Placental epithelial cell (primary cell): Measurements from ENCODE around the gene FRMD6. TPM values are rescaled to one million over a fixed set of nuclear protein-coding genes. Genes with fewer than 3 reads are reported as not detected.

Source experiments
- small RNA-seq: library from RNA; depleted of rRNA; stranded (forward); fragments of <200 nt; gene quantifications from one replicate; pipeline ENCODE3, GENCODE V24; 2012
- total RNA-seq: library from RNA; depleted of rRNA; stranded (reverse); fragments of >200 nt; gene quantifications from 2 replicates; pipeline ENCODE4 v1.2.3, GENCODE V29; 2012

Gene FRMD6
- total RNA-seq = 75.8 and 494 TPM in 2 replicates

GRCh38 chr14:51651388-51652167 lies at the start of gene FRMD6:
Gene FRMD6 (plus strand): TSS chr14:51651910. CDS start chr14:51689837, 37,927 bp downstream.

Small RNA genes lying within 50 kb of the gene (small RNA-seq; reads per million reads assigned to genes)
- gene OR7E159P = not detected
- not detected for gene RNA5SP385
- not detected for gene RNU6-301P

Other genes with a start within 250 kb of the FRMD6 start
- gene GNG2, start 208.7 kb downstream of the FRMD6 start, total RNA-seq = under 0.01 TPM in 1 of 2 replicates, not detected in the other